Astrocyte (in vitro differentiated cells and primary cell): ENCODE results near the gene CNTN5. TPM values are rescaled to one million over a fixed set of nuclear protein-coding genes. Genes with fewer than 3 reads are reported as not detected.

Experiments used
- DNase-seq: peaks from one replicate; pipeline ENCODE4 v3.0.0-alpha.2; 2010; ENCODE audit warnings: low read depth
- FAIRE-seq: peaks from 2 replicates; lab custom pipeline; 2011; peaks lifted over from hg19 to GRCh38; lab: Jason Lieb, UNC
- H2AFZ ChIP-seq: 2 replicates; pipeline ENCODE4 v1.6.0; 2012; ENCODE audit warnings: low read depth, low read length, inconsistent platforms
- H3K27ac ChIP-seq: 2 replicates; pipeline ENCODE4 v1.5.1; 2011; ENCODE audit warnings: low read depth, low read length, inconsistent platforms
- H3K27me3 ChIP-seq: 2 replicates; pipeline ENCODE4 v1.6.0; 2011; ENCODE audit warnings: low read length, inconsistent platforms; ENCODE audit not compliant: insufficient read depth
- H3K36me3 ChIP-seq: 2 replicates; pipeline ENCODE4 v1.5.1; 2011; ENCODE audit warnings: low read length, inconsistent platforms; ENCODE audit not compliant: insufficient read depth
- H3K4me1 ChIP-seq: 2 replicates; pipeline ENCODE4 v1.5.1; 2011; ENCODE audit warnings: low read length, inconsistent platforms; ENCODE audit not compliant: insufficient read depth
- H3K4me2 ChIP-seq: 2 replicates; pipeline ENCODE4 v1.6.0; 2012; ENCODE audit warnings: low read length, inconsistent platforms
- H3K4me3 ChIP-seq: 2 replicates; pipeline ENCODE4 v1.5.1; 2011; ENCODE audit warnings: low read depth, mild to moderate bottlenecking, low read length, inconsistent platforms; ENCODE audit not compliant: insufficient read depth
- H3K79me2 ChIP-seq: 2 replicates; pipeline ENCODE4 v1.6.0; 2012; ENCODE audit warnings: mild to moderate bottlenecking, low read length, inconsistent platforms; ENCODE audit not compliant: insufficient read depth
- H3K9ac ChIP-seq: 2 replicates; pipeline ENCODE4 v1.6.0; 2012; ENCODE audit warnings: mild to moderate bottlenecking, low read length, inconsistent platforms
- H3K9me3 ChIP-seq: 2 replicates; pipeline ENCODE4 v1.5.1; 2012; ENCODE audit warnings: low read depth, mild to moderate bottlenecking, low read length, inconsistent platforms; ENCODE audit not compliant: insufficient read depth
- H4K20me1 ChIP-seq: 2 replicates; pipeline ENCODE4 v1.6.0; 2012; ENCODE audit warnings: low read length, inconsistent platforms; ENCODE audit not compliant: insufficient read depth
- H3K27ac Mint-ChIP-seq: one replicate; pipeline ENCODE4 v1.8.0; 2021; ENCODE audit warnings: mild to moderate bottlenecking, mixed read lengths; ENCODE audit not compliant: unreplicated experiment
- H3K27me3 Mint-ChIP-seq: one replicate; pipeline ENCODE4 v1.8.0; 2021; ENCODE audit warnings: low read depth, mixed read lengths; ENCODE audit not compliant: unreplicated experiment
- H3K36me3 Mint-ChIP-seq: one replicate; pipeline ENCODE4 v1.8.0; 2021; ENCODE audit warnings: low read depth, mixed read lengths; ENCODE audit not compliant: unreplicated experiment
- H3K4me1 Mint-ChIP-seq: one replicate; pipeline ENCODE4 v1.8.0; 2021; ENCODE audit warnings: low read depth, mixed read lengths; ENCODE audit not compliant: unreplicated experiment
- H3K4me3 Mint-ChIP-seq: one replicate; pipeline ENCODE4 v1.8.0; 2021; ENCODE audit warnings: mild to moderate bottlenecking, moderate library complexity, mixed read lengths; ENCODE audit not compliant: unreplicated experiment
- H3K9me3 Mint-ChIP-seq: one replicate; pipeline ENCODE4 v1.8.0; 2021; ENCODE audit warnings: mild to moderate bottlenecking, mixed read lengths; ENCODE audit not compliant: unreplicated experiment
- CTCF ChIP-seq: IDR thresholded peaks from 2 replicates; pipeline ENCODE4 v1.5.1; 2011; ENCODE audit warnings: low read depth, mild to moderate bottlenecking, inconsistent platforms, low read length, moderate library complexity; ENCODE audit not compliant: insufficient read depth
- EZH2 ChIP-seq: IDR thresholded peaks from 2 replicates; pipeline ENCODE4 v1.6.1; 2012; ENCODE audit warnings: mild to moderate bottlenecking, low read length, inconsistent platforms; ENCODE audit not compliant: insufficient read depth
- total RNA-seq: library from RNA; stranded (reverse); gene quantifications from 2 replicates; pipeline ENCODE4 v1.2.1, GENCODE V29; 2021

Gene CNTN5
- total RNA-seq, 1 donor from 2014 or later: 1.1 TPM

- DNase-seq (no peak), FAIRE-seq (no peak)
- H3K27ac ChIP-seq: no peak overlapping the region
- no peaks in the 10 kb centered on the region for H3K79me2 ChIP-seq
- H3K4me1 ChIP-seq: no peaks in the 10 kb centered on the region
- H3K9me3 ChIP-seq: no peaks in the 10 kb centered on the region
- H2AFZ ChIP-seq: no peak overlapping the region
- H3K27me3 ChIP-seq: no peaks in the 10 kb centered on the region
- no peak overlapping the region for H3K27ac Mint-ChIP-seq
- no peaks in the 10 kb centered on the region for H3K27me3 Mint-ChIP-seq
- H3K4me3 Mint-ChIP-seq: no peak overlapping the region
- H3K4me3 ChIP-seq: no peak overlapping the region
- no peak overlapping the region for H3K9ac ChIP-seq
- H3K4me2 ChIP-seq: no peak overlapping the region
- no peaks in the 10 kb centered on the region for H3K36me3 ChIP-seq
- peaks cover 2% of the 10 kb centered on the region for H3K36me3 Mint-ChIP-seq
- no peaks in the 10 kb centered on the region for H4K20me1 ChIP-seq
- H3K9me3 Mint-ChIP-seq: peaks cover 10% of the 10 kb centered on the region
- TF ChIP-seq EZH2: no peak
- no peak for TF ChIP-seq CTCF
- H3K4me1 Mint-ChIP-seq: no peaks in the 10 kb centered on the region
Observed at GRCh38 chr11:99585606-99586005, 564.9 kb downstream of the CNTN5 start.

GRCh38 chr11:99589771-99590170 lies 569.0 kb downstream of the CNTN5 start:
- H3K36me3 Mint-ChIP-seq: no peaks in the 10 kb centered on the region

More at GRCh38 chr11:99589771-99590170, 569.0 kb downstream of the CNTN5 start:
- H2AFZ ChIP-seq: no peak overlapping the region
- no peaks in the 10 kb centered on the region for H3K9me3 ChIP-seq
- no peak for DNase-seq
- no peak overlapping the region for H3K27ac ChIP-seq
- H3K4me3 Mint-ChIP-seq: no peak overlapping the region
- no peak overlapping the region for H3K9ac ChIP-seq
- H3K27ac Mint-ChIP-seq: no peak overlapping the region
- no peaks in the 10 kb centered on the region for H3K4me1 ChIP-seq
- no peaks in the 10 kb centered on the region for H3K79me2 ChIP-seq
- H4K20me1 ChIP-seq: no peaks in the 10 kb centered on the region
- FAIRE-seq: no peak
- H3K9me3 Mint-ChIP-seq: no peaks in the 10 kb centered on the region
- no peak for TF ChIP-seq CTCF
- no peak for TF ChIP-seq EZH2
- no peaks in the 10 kb centered on the region for H3K27me3 ChIP-seq
- H3K36me3 ChIP-seq: no peaks in the 10 kb centered on the region
- no peaks in the 10 kb centered on the region for H3K27me3 Mint-ChIP-seq
- no peak overlapping the region for H3K4me2 ChIP-seq
- no peaks in the 10 kb centered on the region for H3K4me1 Mint-ChIP-seq
- no peak overlapping the region for H3K4me3 ChIP-seq
